DMS153 treated with DMSO at 0.1 percent for 48 hours (cell line): ENCODE data around the gene PIP4P1.

Experiments used
- DNase-seq: peaks from one replicate; lab custom pipeline; 2025; ENCODE audit not compliant: unreplicated experiment; lab: John Stamatoyannopoulos, UW

PIP4P1 gene

GRCh38 chr14:20438664-20439063 lies 22.6 kb downstream of the PIP4P1 start:
- DNase-seq: no peak

DNA sequence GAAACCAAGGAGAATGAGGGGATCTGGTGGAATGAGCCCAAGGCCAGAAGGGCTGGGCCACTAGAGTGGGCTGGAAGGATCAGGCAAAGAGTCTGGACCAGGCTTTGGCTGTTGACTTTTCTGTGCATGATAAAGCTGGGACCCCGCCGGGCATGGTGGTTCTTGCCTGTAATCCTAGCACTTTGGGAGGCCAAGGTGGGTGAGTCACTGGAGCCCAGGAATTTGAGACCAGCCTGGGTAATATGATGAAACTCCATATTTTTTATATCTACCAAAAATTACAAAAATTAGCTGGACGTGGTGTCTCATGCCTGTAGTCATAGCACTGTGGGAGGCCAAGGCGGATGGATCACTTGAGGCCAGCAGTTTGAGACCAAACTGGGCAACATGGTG lies 24.9 kb downstream of the PIP4P1 start:
- DNase-seq: no peak

DNA sequence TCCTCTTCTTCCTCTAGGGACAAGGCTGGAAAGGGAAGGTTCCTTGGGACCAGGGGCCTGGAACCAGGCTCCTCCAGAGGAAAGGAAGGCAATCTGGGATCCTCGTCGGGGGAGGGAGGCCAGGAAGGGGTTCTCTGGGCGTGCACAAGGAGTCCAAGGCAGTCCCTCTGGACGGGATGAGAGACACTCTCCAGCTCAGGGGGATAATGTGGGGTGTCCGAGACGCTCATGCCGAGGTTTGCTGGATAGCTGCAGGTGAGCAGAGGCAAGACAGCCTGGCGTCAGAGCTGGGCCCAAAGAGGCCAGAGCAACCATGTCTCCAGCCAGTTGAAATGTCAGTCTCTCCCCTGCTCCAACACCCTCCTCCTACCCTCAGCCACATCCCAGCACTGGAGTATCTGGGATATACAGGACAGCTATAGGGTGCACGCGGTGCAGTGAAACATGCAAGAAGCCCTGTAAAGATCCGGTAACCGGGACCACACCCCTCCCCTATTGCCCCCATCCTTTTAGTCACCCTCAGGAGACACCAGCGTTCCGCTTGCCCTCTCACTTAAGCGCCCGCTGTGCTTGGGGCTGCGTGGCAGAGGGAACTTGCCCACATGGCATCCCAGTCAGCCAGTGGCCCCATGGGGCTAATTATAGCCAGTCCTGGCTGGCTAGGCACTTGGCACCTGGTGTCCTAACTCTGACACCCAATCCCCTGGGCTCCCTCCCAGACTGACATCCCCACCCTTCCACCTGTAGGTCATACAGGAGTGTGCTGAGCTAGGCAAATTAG lies 25.5 kb downstream of the PIP4P1 start, which contains the start of gene KLHL33:
KLHL33 (minus strand) TSS at position 585 of the 781 bp plus-strand sequence; CDS start at position 230, 355 bp downstream.
- no peak for DNase-seq

GRCh38 chr14:20434701-20435581 lies 26.3 kb downstream of the PIP4P1 start:
- DNase-seq: peak; percentile 54

DNA sequence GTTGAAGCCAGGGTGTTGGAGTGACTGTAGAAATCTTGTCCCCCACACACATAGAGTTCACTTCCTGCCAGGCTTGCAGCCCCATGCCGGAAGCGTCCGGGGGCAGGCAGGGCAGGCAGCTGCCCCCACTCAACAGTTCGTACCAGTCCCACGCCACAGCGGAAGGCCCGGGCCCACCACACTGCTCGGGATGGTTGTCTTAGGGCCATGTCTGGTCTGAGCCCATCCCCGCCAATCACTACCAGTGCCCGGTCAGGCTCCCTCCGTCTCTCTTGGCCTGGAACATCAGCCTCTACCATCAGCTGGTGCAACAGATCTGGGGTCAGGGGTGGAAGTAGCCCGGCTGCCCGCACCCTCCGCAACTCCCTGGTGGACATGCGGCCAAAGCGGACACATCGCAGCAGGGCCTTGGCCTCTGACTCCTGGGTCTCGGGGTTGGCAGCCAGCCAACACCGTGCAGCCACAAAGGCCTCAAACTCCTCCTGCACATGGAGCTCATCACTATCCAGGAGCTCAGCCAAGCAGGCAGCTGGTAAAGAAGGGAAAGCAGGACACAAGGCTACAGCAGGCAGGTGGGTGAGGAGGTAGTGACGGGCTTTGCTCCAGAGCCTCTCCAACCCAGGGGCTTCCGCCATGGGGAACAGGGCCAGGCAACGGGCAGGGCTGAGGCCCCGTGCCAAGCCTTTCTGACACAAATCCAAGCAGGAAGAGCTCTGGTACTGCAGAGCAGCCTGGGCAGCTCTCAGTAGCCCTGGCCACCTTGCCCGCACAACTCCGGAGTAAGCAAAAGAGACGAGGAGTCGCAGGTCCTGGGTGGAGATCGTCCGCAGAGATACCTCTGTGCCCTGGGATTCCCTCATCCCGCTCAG lies 31.2 kb downstream of the PIP4P1 start:
- no peak for DNase-seq

- DNase-seq: no peak
These were observed 32.4 kb downstream of the PIP4P1 start for GRCh38 chr14:20428802-20429201.

GRCh38 chr14:20428010-20428365 lies 33.2 kb downstream of the PIP4P1 start:
- DNase-seq: no peak

DNA sequence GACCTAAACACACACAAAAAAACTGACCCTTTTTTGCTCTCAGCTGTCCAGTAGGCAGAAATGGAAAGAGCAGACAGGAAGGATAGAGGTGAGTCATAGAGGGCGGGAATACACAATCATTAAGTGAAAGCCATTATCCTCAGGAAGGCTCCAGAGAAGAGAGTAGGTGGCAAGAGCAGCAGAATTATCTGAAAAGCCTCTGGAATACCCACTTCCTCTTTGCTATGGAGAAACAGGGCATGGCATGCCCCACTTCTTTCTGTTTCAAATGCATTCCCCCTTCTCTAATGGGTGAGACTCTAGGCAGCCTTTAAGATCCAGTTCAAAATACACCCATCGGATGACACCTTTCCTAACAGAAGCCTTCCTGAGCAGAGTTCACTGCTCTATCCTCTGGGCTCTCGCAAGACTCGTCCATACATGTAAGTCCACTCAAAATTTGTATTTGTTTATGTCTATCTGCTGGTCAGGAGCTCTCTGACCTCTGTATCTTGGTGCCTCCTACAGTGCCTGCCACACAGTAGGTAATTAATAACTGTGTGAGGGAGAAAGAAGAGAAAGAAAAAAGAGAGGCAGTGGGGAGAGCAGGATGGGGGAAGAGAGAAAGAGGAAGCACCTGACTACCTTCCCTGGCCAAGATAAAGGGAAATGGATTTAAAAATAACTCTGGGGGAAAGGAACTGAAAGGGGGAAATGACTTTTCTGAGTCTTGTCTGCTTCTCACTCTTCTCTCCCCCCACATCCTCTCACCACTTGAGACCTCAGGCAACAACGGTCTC lies 33.8 kb downstream of the PIP4P1 start:
- DNase-seq: no peak

DNA sequence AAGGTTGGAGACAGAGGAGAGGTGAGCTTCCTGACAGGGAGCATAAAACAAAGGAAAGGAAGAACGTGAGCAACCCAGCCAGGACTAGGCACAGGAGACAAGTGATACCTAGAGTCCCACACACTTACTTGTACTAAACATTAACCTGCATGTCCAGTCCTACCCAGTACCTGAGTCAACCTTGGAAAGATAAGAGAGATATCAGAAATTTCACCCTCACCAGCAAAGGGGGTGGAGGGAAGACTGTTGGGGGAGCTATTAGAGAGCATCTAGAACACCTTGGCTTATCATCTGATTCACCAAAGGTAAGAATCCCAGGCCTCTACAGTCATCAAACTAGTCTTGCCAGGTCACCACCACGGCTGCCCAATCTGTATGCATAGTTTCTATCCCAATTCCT lies 36.4 kb downstream of the PIP4P1 start:
- no peak for DNase-seq

GRCh38 chr14:20422886-20423285 lies 38.3 kb downstream of the PIP4P1 start:
- DNase-seq: no peak

- DNase-seq: no peak
These were observed 40.0 kb downstream of the PIP4P1 start for GRCh38 chr14:20421267-20421666.

DNA sequence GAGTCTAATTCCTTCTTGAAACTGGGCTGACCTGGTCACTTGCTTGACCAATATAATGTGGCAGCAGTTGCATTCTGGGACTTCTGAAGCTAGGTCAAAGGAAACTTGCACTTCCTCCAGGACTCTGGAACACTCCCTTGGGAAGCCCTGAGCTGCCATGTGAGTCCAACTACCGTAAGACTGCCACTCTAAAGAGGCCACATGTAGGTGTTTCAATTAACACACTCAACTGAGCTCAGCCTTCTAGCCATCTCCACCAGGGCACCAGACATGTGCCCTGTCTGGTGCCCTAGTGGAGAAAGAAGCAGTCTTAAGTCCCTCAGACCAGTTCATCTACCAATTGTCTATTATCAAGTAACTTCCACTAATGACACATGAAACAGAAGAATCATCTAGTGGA lies 41.8 kb downstream of the PIP4P1 start:
- DNase-seq: no peak

GRCh38 chr14:20418501-20418909 lies 42.7 kb downstream of the PIP4P1 start:
- no peak for DNase-seq

- DNase-seq: peak; percentile 81
These were observed 43.7 kb downstream of the PIP4P1 start for GRCh38 chr14:20417250-20418186.

DNA sequence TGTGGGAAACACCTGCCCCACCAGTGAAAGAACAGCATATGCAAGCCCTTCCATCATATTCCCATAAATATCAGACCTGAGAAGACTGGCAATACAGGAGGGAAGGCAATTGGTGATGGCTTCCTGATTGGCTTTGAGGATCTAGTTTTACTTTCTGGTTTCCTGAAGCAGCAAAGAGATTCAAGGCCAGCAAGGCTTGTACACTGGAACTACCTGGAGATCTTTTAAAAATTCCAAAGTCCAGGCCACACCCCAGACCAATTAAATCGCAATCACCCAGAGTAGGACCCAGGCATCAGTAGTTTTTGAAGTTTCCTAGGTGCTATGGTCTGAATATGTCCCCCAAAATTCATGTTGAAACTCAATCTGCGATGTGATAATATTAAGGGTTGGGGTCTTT lies 45.0 kb downstream of the PIP4P1 start:
- no peak for DNase-seq

GRCh38 chr14:20415782-20416206 lies 45.4 kb downstream of the PIP4P1 start:
- DNase-seq: peak; percentile 35

GRCh38 chr14:20413744-20414082 lies 47.5 kb downstream of the PIP4P1 start:
- DNase-seq: no peak

- peak; percentile 72 for DNase-seq
These were observed 48.1 kb downstream of the PIP4P1 start, which contains the start of gene TEP1 for GRCh38 chr14:20412876-20413743. TSS of gene TEP1 (minus strand) at chr14:20413501. CDS start at chr14:20408439, 5,062 bp downstream.
